Panc1 (cell line): Measurements from ENCODE around the gene TMEM200B.

Experiments
- CTCF ChIP-seq: fragments of 450-650 bp; IDR thresholded peaks from 2 replicates; pipeline ENCODE4 v1.5.1; 2017; ENCODE audit warnings: mild to moderate bottlenecking
- POLR2AphosphoS5 ChIP-seq: IDR thresholded peaks from 2 replicates; pipeline ENCODE4 v1.6.1; 2012; ENCODE audit warnings: mild to moderate bottlenecking, low read depth, low read length, moderate library complexity

GRCh38 chr1:29122682-29123052 lies 1.0 kb downstream of the TMEM200B start:
- TF ChIP-seq CTCF (no peak), POLR2AphosphoS5 (no peak)
